Measurements from ENCODE around the gene EFNB2.

EFNB2 gene

GRCh38 chr13:106517109-106517847 is 18.2 kb downstream of the EFNB2 start:
- Histone ChIP-seq H3K9ac (ENCODE audit: low read depth in 1 of 2, low read length in 2 of 2) (no peak overlapping the region), H3K27me3 (ENCODE audit: control insufficient read depth in 2 of 2, insufficient read depth in 2 of 2, low read length in 2 of 2) (no peaks in the 10 kb centered on the region), H3K4me1 (ENCODE audit: control insufficient read depth in 2 of 2, insufficient read depth in 2 of 2, low read length in 2 of 2) (peaks cover 3 to 9% of the 10 kb centered on the region in 2 donors), H3K27ac (ENCODE audit: low read depth in 2 of 2, low read length in 2 of 2) (no peak overlapping the region), H3K4me3 (ENCODE audit: low read length in 2 of 2) (no peak overlapping the region), H3K9me3 (ENCODE audit: control insufficient read depth in 2 of 2, low read length in 2 of 2) (no peaks in the 10 kb centered on the region), H3K36me3 (ENCODE audit: control insufficient read depth in 2 of 2, insufficient read depth in 2 of 2, low read length in 2 of 2) (peaks cover 0 to 3% of the 10 kb centered on the region in 2 donors)

GRCh38 chr13:106515635-106516254 is 19.7 kb downstream of the EFNB2 start:
- H3K27me3 ChIP-seq (ENCODE audit: control insufficient read depth in 2 of 2, insufficient read depth in 2 of 2, low read length in 2 of 2): no peaks in the 10 kb centered on the region
- H3K4me1 ChIP-seq (ENCODE audit: control insufficient read depth in 2 of 2, insufficient read depth in 2 of 2, low read length in 2 of 2): peaks cover 3 to 4% of the 10 kb centered on the region in 2 donors
- no peak overlapping the region for H3K4me3 ChIP-seq (ENCODE audit: low read length in 2 of 2)
- H3K27ac ChIP-seq (ENCODE audit: low read depth in 2 of 2, low read length in 2 of 2): no peak overlapping the region
- H3K9ac ChIP-seq (ENCODE audit: low read depth in 1 of 2, low read length in 2 of 2): no peak overlapping the region
- H3K9me3 ChIP-seq (ENCODE audit: control insufficient read depth in 2 of 2, low read length in 2 of 2): no peaks in the 10 kb centered on the region
- H3K36me3 ChIP-seq (ENCODE audit: control insufficient read depth in 2 of 2, insufficient read depth in 2 of 2, low read length in 2 of 2): peaks cover 5 to 8% of the 10 kb centered on the region in 2 donors

- H3K4me1 ChIP-seq (ENCODE audit: control insufficient read depth in 2 of 2, insufficient read depth in 2 of 2, low read length in 2 of 2): no peaks in the 10 kb centered on the region
- no peaks in the 10 kb centered on the region for H3K27me3 ChIP-seq (ENCODE audit: control insufficient read depth in 2 of 2, insufficient read depth in 2 of 2, low read length in 2 of 2)
- no peak overlapping the region for H3K9ac ChIP-seq (ENCODE audit: low read depth in 1 of 2, low read length in 2 of 2)
- no peak overlapping the region for H3K4me3 ChIP-seq (ENCODE audit: low read length in 2 of 2)
- peaks cover 7 to 13% of the 10 kb centered on the region in 2 donors for H3K36me3 ChIP-seq (ENCODE audit: control insufficient read depth in 2 of 2, insufficient read depth in 2 of 2, low read length in 2 of 2)
- H3K27ac ChIP-seq (ENCODE audit: low read depth in 2 of 2, low read length in 2 of 2): no peak overlapping the region
- H3K9me3 ChIP-seq (ENCODE audit: control insufficient read depth in 2 of 2, low read length in 2 of 2): no peaks in the 10 kb centered on the region
Observed at GRCh38 chr13:106514928-106515634, 20.4 kb downstream of the EFNB2 start.

GRCh38 chr13:106513025-106513983 is 22.2 kb downstream of the EFNB2 start:
- H3K9ac ChIP-seq (ENCODE audit: low read depth in 1 of 2, low read length in 2 of 2): no peak overlapping the region
- H3K9me3 ChIP-seq (ENCODE audit: control insufficient read depth in 2 of 2, low read length in 2 of 2): no peaks in the 10 kb centered on the region
- H3K27me3 ChIP-seq (ENCODE audit: control insufficient read depth in 2 of 2, insufficient read depth in 2 of 2, low read length in 2 of 2): no peaks in the 10 kb centered on the region
- no peaks in the 10 kb centered on the region for H3K4me1 ChIP-seq (ENCODE audit: control insufficient read depth in 2 of 2, insufficient read depth in 2 of 2, low read length in 2 of 2)
- peaks cover 11 to 24% of the 10 kb centered on the region in 2 donors for H3K36me3 ChIP-seq (ENCODE audit: control insufficient read depth in 2 of 2, insufficient read depth in 2 of 2, low read length in 2 of 2)
- no peak overlapping the region for H3K4me3 ChIP-seq (ENCODE audit: low read length in 2 of 2)
- no peak overlapping the region for H3K27ac ChIP-seq (ENCODE audit: low read depth in 2 of 2, low read length in 2 of 2)

GRCh38 chr13:106507560-106508274 is 27.7 kb downstream of the EFNB2 start:
- no peaks in the 10 kb centered on the region for H3K4me1 ChIP-seq (ENCODE audit: control insufficient read depth in 2 of 2, insufficient read depth in 2 of 2, low read length in 2 of 2)
- no peaks in the 10 kb centered on the region for H3K27me3 ChIP-seq (ENCODE audit: control insufficient read depth in 2 of 2, insufficient read depth in 2 of 2, low read length in 2 of 2)
- H3K4me3 ChIP-seq (ENCODE audit: low read length in 2 of 2): no peak overlapping the region
- no peak overlapping the region for H3K27ac ChIP-seq (ENCODE audit: low read depth in 2 of 2, low read length in 2 of 2)
- no peak overlapping the region for H3K9ac ChIP-seq (ENCODE audit: low read depth in 1 of 2, low read length in 2 of 2)
- no peaks in the 10 kb centered on the region for H3K9me3 ChIP-seq (ENCODE audit: control insufficient read depth in 2 of 2, low read length in 2 of 2)
- H3K36me3 ChIP-seq (ENCODE audit: control insufficient read depth in 2 of 2, insufficient read depth in 2 of 2, low read length in 2 of 2): peaks cover 27 to 40% of the 10 kb centered on the region in 2 donors

GRCh38 chr13:106506286-106506685 is 29.2 kb downstream of the EFNB2 start:
- Histone ChIP-seq H3K9ac (ENCODE audit: low read depth in 1 of 2, low read length in 2 of 2) (no peak overlapping the region), H3K9me3 (ENCODE audit: control insufficient read depth in 2 of 2, low read length in 2 of 2) (no peaks in the 10 kb centered on the region), H3K27ac (ENCODE audit: low read depth in 2 of 2, low read length in 2 of 2) (no peak overlapping the region), H3K27me3 (ENCODE audit: control insufficient read depth in 2 of 2, insufficient read depth in 2 of 2, low read length in 2 of 2) (no peaks in the 10 kb centered on the region), H3K4me1 (ENCODE audit: control insufficient read depth in 2 of 2, insufficient read depth in 2 of 2, low read length in 2 of 2) (no peaks in the 10 kb centered on the region), H3K4me3 (ENCODE audit: low read length in 2 of 2) (no peak overlapping the region), H3K36me3 (ENCODE audit: control insufficient read depth in 2 of 2, insufficient read depth in 2 of 2, low read length in 2 of 2) (peaks cover 22 to 36% of the 10 kb centered on the region in 2 donors)

GRCh38 chr13:106505732-106506131 is 29.7 kb downstream of the EFNB2 start:
- Histone ChIP-seq H3K4me1 (ENCODE audit: control insufficient read depth in 2 of 2, insufficient read depth in 2 of 2, low read length in 2 of 2) (no peaks in the 10 kb centered on the region), H3K27ac (ENCODE audit: low read depth in 2 of 2, low read length in 2 of 2) (no peak overlapping the region)

GRCh38 chr13:106505295-106505694 is 30.2 kb downstream of the EFNB2 start:
- H3K27me3 ChIP-seq (ENCODE audit: control insufficient read depth in 2 of 2, insufficient read depth in 2 of 2, low read length in 2 of 2): no peaks in the 10 kb centered on the region

More at GRCh38 chr13:106505732-106506131, 29.7 kb downstream of the EFNB2 start:
- Histone ChIP-seq H3K36me3 (ENCODE audit: control insufficient read depth in 2 of 2, insufficient read depth in 2 of 2, low read length in 2 of 2) (peaks cover 22 to 36% of the 10 kb centered on the region in 2 donors), H3K9ac (ENCODE audit: low read depth in 1 of 2, low read length in 2 of 2) (no peak overlapping the region), H3K4me3 (ENCODE audit: low read length in 2 of 2) (no peak overlapping the region), H3K27me3 (ENCODE audit: control insufficient read depth in 2 of 2, insufficient read depth in 2 of 2, low read length in 2 of 2) (no peaks in the 10 kb centered on the region), H3K9me3 (ENCODE audit: control insufficient read depth in 2 of 2, low read length in 2 of 2) (no peaks in the 10 kb centered on the region)

GRCh38 chr13:106503730-106504453 is 31.6 kb downstream of the EFNB2 start:
- Histone ChIP-seq H3K4me1 (ENCODE audit: control insufficient read depth in 2 of 2, insufficient read depth in 2 of 2, low read length in 2 of 2) (no peaks in the 10 kb centered on the region), H3K4me3 (ENCODE audit: low read length in 2 of 2) (no peak overlapping the region), H3K36me3 (ENCODE audit: control insufficient read depth in 2 of 2, insufficient read depth in 2 of 2, low read length in 2 of 2) (peaks cover 16 to 31% of the 10 kb centered on the region in 2 donors), H3K9ac (ENCODE audit: low read depth in 1 of 2, low read length in 2 of 2) (no peak overlapping the region), H3K27me3 (ENCODE audit: control insufficient read depth in 2 of 2, insufficient read depth in 2 of 2, low read length in 2 of 2) (no peaks in the 10 kb centered on the region), H3K9me3 (ENCODE audit: control insufficient read depth in 2 of 2, low read length in 2 of 2) (no peaks in the 10 kb centered on the region), H3K27ac (ENCODE audit: low read depth in 2 of 2, low read length in 2 of 2) (no peak overlapping the region)

More at GRCh38 chr13:106505295-106505694, 30.2 kb downstream of the EFNB2 start:
- H3K9me3 ChIP-seq (ENCODE audit: control insufficient read depth in 2 of 2, low read length in 2 of 2): no peaks in the 10 kb centered on the region
- peaks cover 19 to 36% of the 10 kb centered on the region in 2 donors for H3K36me3 ChIP-seq (ENCODE audit: control insufficient read depth in 2 of 2, insufficient read depth in 2 of 2, low read length in 2 of 2)
- no peak overlapping the region for H3K27ac ChIP-seq (ENCODE audit: low read depth in 2 of 2, low read length in 2 of 2)
- no peak overlapping the region for H3K9ac ChIP-seq (ENCODE audit: low read depth in 1 of 2, low read length in 2 of 2)
- no peak overlapping the region for H3K4me3 ChIP-seq (ENCODE audit: low read length in 2 of 2)
- no peaks in the 10 kb centered on the region for H3K4me1 ChIP-seq (ENCODE audit: control insufficient read depth in 2 of 2, insufficient read depth in 2 of 2, low read length in 2 of 2)

Data from mucosa of rectum (tissue), 2 donors.